ENCODE results near the gene GRIN1.
"Not testable (repeated sequence)": the region's sequence is repeated elsewhere in the genome, so short reads cannot be mapped to it uniquely, and the experiment has no call there.

- TF ChIP-seq CTCF, POLR2A (IDR thresholded peaks at IDR 0.05): not testable (repeated sequence)
Observed at GRCh38 chr9:137118092-137118603, 20.8 kb upstream of the GRIN1 start.

Measured in Peyer's patch (tissue), 4 donors.